ENCODE measurements around the gene LEMD1. TPM values are rescaled to one million over a fixed set of nuclear protein-coding genes. Genes with fewer than 3 reads are reported as not detected.

LEMD1 gene, protein sequence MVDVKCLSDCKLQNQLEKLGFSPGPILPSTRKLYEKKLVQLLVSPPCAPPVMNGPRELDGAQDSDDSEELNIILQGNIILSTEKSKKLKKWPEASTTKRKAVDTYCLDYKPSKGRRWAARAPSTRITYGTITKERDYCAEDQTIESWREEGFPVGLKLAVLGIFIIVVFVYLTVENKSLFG
- total RNA-seq: not detected

- TF ChIP-seq CTCF (IDR thresholded peaks at IDR 0.05) (no peak), POLR2A (IDR thresholded peaks at IDR 0.05; ENCODE audit: low read depth) (no peak), EP300 (IDR thresholded peaks at IDR 0.05) (no peak), POLR2AphosphoS5 (IDR thresholded peaks at IDR 0.05) (no peak)
- 81% methylated on average over 2 of the region's 2 CpGs for WGBS
- Histone ChIP-seq H3K4me3 (no peak within 1 kb of the TSS), H3K27me3 (peaks cover 0 to 16% (median 0%) of the 10 kb centered on the region in 4 donors), H3K9me3 (no peaks in the 10 kb centered on the region), H3K27ac (replicated peaks in 1 of 4) (no peak within 1 kb of the TSS), H3K4me1 (peaks cover 0 to 6% (median 0%) of the 10 kb centered on the region in 4 donors), H3K36me3 (no peaks in the 10 kb centered on the region)
- DNase-seq (ENCODE audit: extremely low spot score): no peak
- intact Hi-C loops (cut with DNase I): no loop called here
Measured at GRCh38 chr1:205421798-205422197, at the start of gene LEMD1. Gene LEMD1, minus strand, starts transcription at chr1:205422056. Its CDS starts 1,520 bp downstream, at chr1:205420536.

DNA sequence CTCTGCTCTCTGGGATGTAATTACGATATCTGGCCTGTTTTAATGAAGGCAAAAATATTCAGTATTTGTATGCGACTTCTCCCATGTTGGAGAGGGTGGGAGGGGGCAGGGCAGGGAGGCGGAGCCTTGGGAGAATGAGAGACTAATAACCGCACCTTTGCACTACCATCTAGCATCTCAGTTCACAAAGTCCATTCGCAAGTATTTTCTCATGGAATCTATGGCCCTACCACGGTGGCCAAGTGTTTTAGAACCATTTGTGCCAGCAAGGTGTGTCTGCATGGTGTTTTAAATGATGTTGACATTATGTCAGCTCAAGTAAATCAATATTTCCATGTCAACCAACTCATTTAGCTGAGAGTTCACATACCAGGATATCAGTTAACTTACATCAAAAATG, 48.3 kb upstream of the LEMD1 start:
- intact Hi-C loops (cut with DNase I): no loop called here
- H3K36me3 ChIP-seq: no peaks in the 10 kb centered on the region
- H3K4me3 ChIP-seq: no peak overlapping the region
- WGBS: 92% methylated on average over 6 of the region's 6 CpGs
- DNase-seq (ENCODE audit: extremely low spot score): no peak
- H3K9me3 ChIP-seq: peaks cover 0 to 7% (median 5%) of the 10 kb centered on the region in 4 donors
- H3K27me3 ChIP-seq: peaks cover 0 to 40% (median 4%) of the 10 kb centered on the region in 4 donors
- no peak for TF ChIP-seq EP300 (IDR thresholded peaks at IDR 0.05)
- no peak for TF ChIP-seq POLR2A (IDR thresholded peaks at IDR 0.05; ENCODE audit: low read depth)
- TF ChIP-seq POLR2AphosphoS5 (IDR thresholded peaks at IDR 0.05): no peak
- no peak for TF ChIP-seq CTCF (IDR thresholded peaks at IDR 0.05)
- H3K27ac ChIP-seq (replicated peaks in 1 of 4): no peak overlapping the region
- no peaks in the 10 kb centered on the region for H3K4me1 ChIP-seq

DNA sequence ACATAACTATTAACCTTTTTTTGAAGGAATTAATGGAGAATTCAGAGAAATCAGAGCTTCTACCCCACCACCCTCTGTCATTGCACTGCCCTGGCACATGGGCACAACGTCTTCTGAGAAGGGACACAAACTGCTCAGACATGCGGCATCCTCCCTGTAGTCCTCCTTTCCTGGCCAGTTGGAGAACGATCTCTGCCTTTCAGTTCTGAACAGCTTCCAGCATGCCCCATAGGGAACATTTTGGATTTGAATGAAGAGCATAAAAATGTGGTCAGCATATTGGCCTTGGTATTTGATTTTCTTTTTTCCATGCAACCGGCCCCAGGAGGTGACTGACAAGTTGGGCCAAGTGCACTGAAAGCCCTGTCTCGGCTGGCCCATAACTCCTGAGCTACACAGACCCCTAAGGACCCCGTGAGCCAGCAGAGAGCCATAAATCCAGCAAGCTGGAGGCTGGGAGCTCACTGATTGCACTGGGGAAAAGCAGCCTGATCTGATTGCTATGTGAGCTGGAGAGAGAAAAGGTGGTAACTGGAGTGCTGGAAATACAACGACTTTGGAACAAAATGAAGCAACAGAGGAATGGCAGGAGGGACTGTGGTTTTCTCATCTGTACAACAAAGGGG, 44.9 kb upstream of the LEMD1 start:
- Histone ChIP-seq H3K27me3 (peaks cover 0 to 25% (median 0%) of the 10 kb centered on the region in 4 donors), H3K4me3 (no peak overlapping the region), H3K27ac (replicated peaks in 1 of 4) (no peak overlapping the region), H3K4me1 (no peaks in the 10 kb centered on the region), H3K36me3 (no peaks in the 10 kb centered on the region), H3K9me3 (no peaks in the 10 kb centered on the region)
- intact Hi-C loops (cut with DNase I): no loop called here
- DNase-seq (ENCODE audit: extremely low spot score): no peak
- TF ChIP-seq POLR2A (IDR thresholded peaks at IDR 0.05; ENCODE audit: low read depth): no peak
- TF ChIP-seq POLR2AphosphoS5 (IDR thresholded peaks at IDR 0.05): no peak
- 56% methylated on average over 4 of the region's 7 CpGs for WGBS

GRCh38 chr1:205465392-205465791, 43.5 kb upstream of the LEMD1 start:
- no peaks in the 10 kb centered on the region for H3K9me3 ChIP-seq
- peaks cover 0 to 33% (median 0%) of the 10 kb centered on the region in 4 donors for H3K27me3 ChIP-seq
- TF ChIP-seq CTCF (IDR thresholded peaks at IDR 0.05) (no peak), POLR2AphosphoS5 (IDR thresholded peaks at IDR 0.05) (no peak), POLR2A (IDR thresholded peaks at IDR 0.05; ENCODE audit: low read depth) (no peak), EP300 (IDR thresholded peaks at IDR 0.05) (no peak)
- H3K36me3 ChIP-seq: no peaks in the 10 kb centered on the region
- no peak overlapping the region for H3K4me3 ChIP-seq
- DNase-seq (ENCODE audit: extremely low spot score): no peak
- WGBS: 71% methylated on average over 2 of the region's 2 CpGs
- intact Hi-C loops (cut with DNase I): no loop called here
- no peaks in the 10 kb centered on the region for H3K4me1 ChIP-seq
- no peak overlapping the region for H3K27ac ChIP-seq (replicated peaks in 1 of 4)

DNA sequence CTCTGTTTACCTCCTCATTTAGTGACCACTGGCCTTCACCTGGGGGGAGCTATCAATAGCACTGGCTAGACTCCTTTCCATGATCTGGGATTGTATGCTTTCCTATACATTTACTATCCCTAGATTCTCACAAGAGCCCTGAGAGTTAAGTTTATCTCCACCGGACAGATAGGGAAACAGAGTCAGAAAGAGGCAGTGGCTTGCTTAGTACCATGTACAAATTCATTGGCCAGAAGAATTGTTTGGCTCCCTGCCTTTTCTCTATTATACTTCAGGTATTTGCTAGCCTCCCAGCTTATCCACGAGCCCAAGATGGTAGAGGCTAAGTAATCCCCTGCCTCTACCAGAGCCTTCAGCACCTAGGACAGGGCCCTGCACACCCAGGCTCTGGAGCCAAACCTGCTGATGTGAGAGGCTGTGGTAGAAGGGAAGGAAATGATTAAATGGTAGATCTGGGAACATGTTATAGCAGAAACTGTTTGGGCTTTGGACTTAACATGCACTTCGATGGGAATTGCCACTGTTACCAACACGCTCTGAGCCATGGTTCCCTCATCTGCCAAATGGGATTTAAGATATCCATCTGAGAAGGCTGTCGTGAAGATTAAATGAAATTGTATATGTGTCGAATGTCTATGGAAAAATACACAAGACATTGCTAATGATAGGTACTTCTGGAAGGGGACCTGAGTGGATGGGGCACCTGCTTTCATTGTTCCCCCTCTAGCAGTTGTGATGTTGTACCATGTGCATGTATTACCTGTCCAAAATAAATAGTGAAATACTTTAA, 37.1 kb upstream of the LEMD1 start:
- intact Hi-C loops (cut with DNase I): no loop called here
- Histone ChIP-seq H3K27ac (replicated peaks in 1 of 4) (no peak overlapping the region), H3K4me1 (peaks cover 15 to 32% (median 23%) of the 10 kb centered on the region in 4 donors), H3K9me3 (no peaks in the 10 kb centered on the region), H3K4me3 (no peak overlapping the region), H3K36me3 (no peaks in the 10 kb centered on the region), H3K27me3 (peaks cover 6 to 79% (median 42%) of the 10 kb centered on the region in 4 donors)
- TF ChIP-seq EP300 (IDR thresholded peaks at IDR 0.05) (no peak), POLR2A (IDR thresholded peaks at IDR 0.05; ENCODE audit: low read depth) (no peak), POLR2AphosphoS5 (IDR thresholded peaks at IDR 0.05) (no peak), CTCF (IDR thresholded peaks at IDR 0.05) (no peak)
- 51% methylated on average over 6 of the region's 6 CpGs for WGBS
- DNase-seq (ENCODE audit: extremely low spot score): no peak
